ENCODE data around the gene SETSIP.
"Not testable (repeated sequence)": the region's sequence is repeated elsewhere in the genome, so short reads cannot be mapped to it uniquely, and the experiment has no call there.

Gene SETSIP, protein sequence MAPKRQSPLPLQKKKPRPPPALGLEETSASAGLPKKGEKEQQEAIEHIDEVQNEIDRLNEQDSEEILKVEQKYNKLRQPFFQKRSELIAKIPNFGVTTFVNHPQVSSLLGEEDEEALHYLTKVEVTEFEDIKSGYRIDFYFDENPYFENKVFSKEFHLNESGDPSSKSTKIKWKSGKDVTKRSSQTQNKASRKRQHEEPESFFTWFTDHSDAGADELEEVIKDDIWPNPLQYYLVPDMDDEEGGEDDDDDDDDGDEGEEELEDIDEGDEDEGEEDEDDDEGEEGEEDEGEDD

DNA sequence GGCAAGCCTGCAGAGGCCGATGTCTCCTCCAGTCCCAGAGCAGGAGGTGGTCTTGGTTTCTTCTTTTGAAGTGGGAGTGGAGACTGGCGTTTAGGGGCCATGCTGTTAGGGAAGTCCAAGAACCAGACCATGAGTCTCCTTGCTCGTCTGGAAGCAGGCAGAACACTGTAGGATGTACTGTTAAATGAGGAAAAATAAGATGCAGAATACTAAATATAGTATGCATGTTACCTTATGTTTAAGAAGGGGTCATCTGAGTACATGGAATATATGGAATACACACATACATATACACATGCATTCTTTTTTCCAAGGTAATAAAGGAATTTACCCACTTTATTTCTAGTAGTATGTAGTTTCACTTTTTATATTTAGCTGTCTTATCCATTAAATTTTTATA lies at the start of gene SETSIP:
Gene SETSIP, minus strand, starts transcription at position 101 of the 400 bp plus-strand sequence. Its CDS starts 0 bp downstream, at position 101.
- no peak for DNase-seq

DNA sequence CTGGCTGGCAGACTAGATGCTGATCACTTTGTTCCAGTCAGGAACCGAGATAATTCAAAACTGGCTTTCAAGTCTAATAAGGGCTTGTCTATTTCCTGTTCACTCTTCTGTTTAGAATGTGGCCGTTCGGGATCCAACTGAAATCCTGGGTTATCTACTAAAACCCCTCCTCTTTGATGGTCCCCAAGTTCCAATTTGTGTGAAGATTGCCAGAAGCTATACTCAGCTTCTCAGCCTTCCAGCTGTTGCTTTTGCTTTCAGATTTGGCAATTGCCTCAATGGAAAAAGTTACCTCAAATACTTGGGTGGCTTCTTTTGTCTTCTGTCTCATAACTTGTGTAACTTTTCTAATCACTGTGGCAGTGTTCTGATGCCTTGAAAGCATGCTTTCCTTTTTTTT lies 48.7 kb upstream of the SETSIP start:
- DNase-seq, result no peak

DNA sequence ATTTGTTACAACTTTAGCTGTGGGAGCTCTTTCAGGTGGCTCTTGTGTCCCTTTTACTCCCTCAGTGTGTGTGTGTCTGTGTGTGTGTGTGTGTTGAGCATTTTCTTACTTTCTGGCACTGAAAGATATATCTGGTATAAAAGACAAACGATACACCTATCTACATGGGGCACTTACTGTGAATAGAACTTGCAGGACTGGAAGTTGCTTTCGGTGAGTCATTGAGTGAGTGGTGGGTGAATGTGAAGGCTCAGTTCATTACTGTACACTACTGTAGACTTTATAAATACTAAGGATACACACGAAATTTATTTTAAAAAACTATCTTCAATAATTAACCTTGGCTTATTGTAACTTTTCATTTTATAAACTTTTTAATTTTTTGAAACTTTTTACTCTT lies 43.6 kb upstream of the SETSIP start:
- DNase-seq, result no peak

DNA sequence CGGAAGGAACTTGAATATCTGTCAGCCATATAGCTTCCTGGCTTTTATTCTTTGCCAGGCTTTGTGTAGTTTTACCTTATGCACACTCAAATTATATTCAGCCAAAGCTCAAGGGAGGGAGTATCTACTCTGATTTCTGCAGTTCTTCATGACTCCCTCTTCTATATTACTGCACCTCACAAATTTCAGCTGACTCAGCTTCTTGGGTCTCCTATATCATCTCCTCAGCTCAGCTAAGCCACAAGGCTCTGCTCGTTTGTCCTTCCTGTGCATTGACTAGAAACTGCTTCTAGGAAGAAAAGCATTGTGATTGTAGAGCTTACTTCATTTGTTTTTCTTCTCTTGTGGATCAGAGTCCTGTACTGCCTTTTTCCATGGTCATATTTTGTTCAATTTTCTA lies 42.3 kb upstream of the SETSIP start:
- no peak for DNase-seq

DNA sequence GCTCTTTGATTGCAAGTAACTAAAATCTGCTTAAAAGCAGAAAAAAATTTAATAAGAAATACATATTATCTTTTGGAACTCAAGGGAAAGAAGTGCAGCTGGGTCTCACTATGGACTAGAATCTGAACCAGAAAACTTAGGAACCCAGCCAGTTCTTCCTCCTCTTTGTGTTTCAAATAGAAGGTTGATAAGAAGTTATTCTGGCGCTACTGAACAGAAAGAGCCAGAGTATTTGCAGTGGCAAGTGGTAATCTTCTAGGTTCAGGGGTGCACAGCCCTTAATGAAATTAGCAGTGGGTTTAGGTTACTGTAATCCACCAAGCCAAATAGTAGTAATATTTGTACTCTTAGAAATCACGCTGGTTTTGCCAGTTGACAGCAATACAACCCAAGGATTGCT lies 33.4 kb upstream of the SETSIP start:
- no peak for DNase-seq

GRCh38 chr1:92105546-92106081 lies 30.4 kb upstream of the SETSIP start:
- no peak for DNase-seq

GRCh38 chr1:92096317-92096716 lies 21.1 kb upstream of the SETSIP start:
- no peak for DNase-seq

GRCh38 chr1:92095874-92096273 lies 20.7 kb upstream of the SETSIP start:
- DNase-seq, result no peak

GRCh38 chr1:92094595-92094994 lies 19.4 kb upstream of the SETSIP start:
- no peak for DNase-seq

DNA sequence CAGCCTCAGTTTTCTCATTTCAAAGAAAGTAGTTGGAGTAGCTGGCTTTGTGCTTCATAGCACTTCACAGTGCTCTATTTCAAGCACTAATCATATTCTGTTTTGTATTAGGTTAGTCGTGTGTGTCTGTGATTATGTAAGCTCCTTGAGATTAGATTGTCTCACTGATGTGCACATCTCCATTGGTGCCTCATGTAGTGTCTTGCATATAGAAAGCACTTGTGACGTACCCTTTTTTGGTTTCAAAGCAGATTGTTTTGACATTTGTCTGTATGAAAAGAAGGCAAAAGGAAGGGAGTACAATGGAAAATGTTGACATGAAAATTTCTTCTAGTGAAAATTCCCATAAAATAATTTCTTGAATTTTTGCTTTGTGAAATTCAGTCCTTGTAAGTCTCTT lies 18.9 kb upstream of the SETSIP start:
- DNase-seq, result no peak

DNA sequence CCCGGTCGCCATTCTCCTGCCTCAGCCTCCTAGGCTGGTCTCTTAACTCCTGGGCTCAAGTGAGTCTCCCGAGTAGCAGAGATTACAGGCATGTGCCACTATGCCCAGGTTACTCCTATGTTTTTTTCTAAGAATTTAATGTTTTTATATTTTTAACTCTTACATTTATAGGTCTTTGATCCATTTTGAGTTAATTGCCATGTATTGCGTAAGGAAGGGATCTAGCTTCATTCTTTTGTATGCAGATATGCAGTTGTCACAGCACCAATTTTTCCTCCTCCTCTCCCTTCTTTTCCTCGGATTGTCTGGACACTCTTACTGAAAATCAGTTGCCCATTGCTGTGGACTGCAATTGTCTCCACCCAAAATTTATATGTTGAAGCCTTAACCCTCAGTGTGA lies 16.4 kb upstream of the SETSIP start:
- no peak for DNase-seq

GRCh38 chr1:92087542-92087941 lies 12.3 kb upstream of the SETSIP start:
- DNase-seq, result no peak

GRCh38 chr1:92085727-92086126 lies 10.5 kb upstream of the SETSIP start:
- no peak for DNase-seq

DNA sequence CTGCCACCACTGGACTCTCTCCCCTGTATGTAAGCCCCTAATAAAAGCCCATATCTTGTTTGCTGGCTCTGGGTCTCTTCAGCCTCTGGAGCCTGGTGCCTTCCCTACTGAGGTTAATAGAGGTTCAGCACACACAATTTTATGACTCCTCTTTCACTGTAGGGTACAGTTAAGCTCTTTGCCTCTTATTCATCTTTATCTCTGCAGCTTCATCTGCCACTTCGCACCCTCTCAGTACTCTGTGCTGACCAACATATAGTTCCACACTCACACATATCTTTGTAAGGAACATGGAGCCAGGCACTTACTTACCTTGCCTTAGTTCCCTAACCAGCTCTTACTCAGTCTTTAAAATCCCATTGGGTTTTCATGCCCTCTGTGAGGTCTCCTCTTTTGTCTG lies 9.4 kb upstream of the SETSIP start:
- no peak for DNase-seq

DNA sequence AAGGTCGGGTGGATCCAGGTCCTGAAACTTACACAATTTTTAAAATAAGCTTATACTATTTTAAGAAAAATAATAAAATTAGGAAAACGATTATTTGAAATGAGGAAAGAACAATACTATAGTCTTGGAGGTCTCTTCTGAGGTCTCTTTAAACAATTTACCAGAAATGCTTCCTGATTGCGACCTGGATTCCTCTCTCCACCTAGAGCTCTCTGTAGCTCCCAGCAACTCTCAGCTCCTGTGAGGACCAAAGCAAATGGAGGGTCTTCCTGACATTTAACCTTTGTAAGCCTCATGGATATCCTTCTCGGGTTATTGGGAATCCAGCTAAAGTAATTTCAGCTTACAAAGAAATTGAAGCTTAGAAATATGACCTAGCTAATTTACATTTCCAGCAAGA lies 5.8 kb upstream of the SETSIP start:
- DNase-seq, result no peak

- DNase-seq, result peak; percentile 85
These were observed 5.1 kb upstream of the SETSIP start, which contains the start of gene BTBD8 for GRCh38 chr1:92080128-92080985. Gene BTBD8 (plus strand): TSS chr1:92080345. CDS start chr1:92080572, 227 bp downstream.

DNA sequence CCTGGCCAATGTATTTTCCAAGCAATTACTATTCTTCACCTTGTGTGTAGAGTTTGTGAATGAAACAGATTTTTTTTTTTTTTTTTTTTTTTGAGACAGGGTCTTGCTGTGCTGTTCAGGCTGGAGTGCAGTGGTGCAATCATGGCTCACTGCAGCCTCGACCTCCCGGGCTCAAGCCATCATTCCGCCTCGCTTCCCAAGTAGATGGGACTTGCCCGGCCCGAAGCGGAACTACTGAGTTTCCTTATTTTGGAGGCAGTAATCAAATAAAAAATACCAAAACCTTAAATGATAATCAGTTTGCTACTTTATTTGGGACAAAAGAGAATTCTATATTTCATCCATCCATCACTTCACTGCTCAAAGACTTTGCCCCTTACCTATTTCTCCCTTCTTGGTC lies 4.2 kb upstream of the SETSIP start:
- no peak for DNase-seq

DNA sequence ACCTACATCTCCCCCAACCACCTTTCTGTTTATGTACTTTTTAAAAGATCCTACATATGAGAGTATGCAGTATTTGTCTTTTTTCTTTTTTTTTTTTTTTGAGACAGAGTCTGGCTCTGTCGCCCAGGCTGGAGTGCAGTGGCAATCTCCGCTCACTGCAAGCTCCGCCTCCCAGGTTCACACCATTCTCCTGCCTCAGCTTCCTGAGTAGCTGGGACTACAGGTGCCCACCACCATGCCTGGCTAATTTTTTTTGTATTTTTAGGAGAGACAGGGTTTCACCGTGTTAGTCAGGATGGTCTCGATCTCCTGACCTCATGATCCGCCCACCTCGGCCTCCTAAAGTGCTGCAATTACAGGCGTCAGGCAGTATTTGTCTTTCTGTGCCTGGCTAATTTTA lies 2.9 kb upstream of the SETSIP start:
- DNase-seq, result not testable (repeated sequence)

- DNase-seq, result no peak
These were observed 1.2 kb upstream of the SETSIP start for GRCh38 chr1:92076363-92076762.

DNA sequence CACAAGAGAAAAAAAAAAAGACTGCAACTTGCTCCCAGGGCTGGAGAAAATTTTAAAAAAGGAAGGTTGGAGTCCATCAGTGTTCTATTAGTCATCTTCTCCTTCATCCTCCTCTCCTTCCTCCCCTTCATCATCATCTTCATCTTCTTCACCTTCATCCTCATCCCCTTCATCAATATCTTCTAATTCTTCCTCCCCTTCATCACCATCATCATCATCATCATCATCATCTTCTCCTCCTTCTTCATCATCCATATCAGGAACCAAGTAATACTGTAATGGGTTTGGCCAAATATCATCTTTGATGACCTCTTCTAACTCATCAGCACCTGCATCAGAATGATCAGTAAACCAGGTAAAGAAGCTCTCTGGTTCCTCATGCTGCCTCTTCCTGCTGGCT lies 765 bp downstream of the SETSIP start:
- DNase-seq, result not testable (repeated sequence)

DNA sequence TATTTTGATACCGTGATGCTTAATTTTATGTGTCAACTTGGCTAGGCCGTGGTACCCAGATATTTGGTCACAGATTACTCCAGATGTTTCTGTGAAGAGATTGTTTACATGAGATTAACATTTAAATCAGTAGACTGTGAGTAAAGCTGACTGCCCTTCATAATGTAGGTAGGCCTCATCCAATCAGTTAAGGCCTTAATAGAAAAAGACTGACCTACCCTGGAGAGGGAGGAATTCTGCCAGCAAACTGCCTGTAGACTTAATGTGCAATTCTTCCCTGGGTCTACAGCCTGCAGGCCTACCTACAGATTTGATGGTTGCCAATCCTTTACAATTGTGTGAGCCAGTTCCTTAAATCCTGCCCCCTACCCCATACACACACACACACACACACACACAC lies 4.3 kb downstream of the SETSIP start:
- no peak for DNase-seq

GRCh38 chr1:92066321-92066720 lies 8.9 kb downstream of the SETSIP start:
- DNase-seq, result no peak

- no peak for DNase-seq
These were observed 10.2 kb downstream of the SETSIP start for GRCh38 chr1:92065042-92065441.

- no peak for DNase-seq
These were observed 23.3 kb downstream of the SETSIP start for GRCh38 chr1:92051948-92052347.

All from activated T-cell treated with anti-CD3 and anti-CD28 coated beads for 4 hours (primary cell).